SK-N-DZ (cell line): Measurements from ENCODE around the gene TMCC1.
A peak's percentile ranks its signal among the peaks of the same experiment; 100 is the strongest.
"Not testable (repeated sequence)": the region's sequence is repeated elsewhere in the genome, so short reads cannot be mapped to it uniquely, and the experiment has no call there.

ENCODE experiments used
- DNase-seq: peaks from one replicate; pipeline ENCODE4 v3.0.0-alpha.2; 2015; ENCODE audit warnings: low spot score

The TMCC1 gene

DNA sequence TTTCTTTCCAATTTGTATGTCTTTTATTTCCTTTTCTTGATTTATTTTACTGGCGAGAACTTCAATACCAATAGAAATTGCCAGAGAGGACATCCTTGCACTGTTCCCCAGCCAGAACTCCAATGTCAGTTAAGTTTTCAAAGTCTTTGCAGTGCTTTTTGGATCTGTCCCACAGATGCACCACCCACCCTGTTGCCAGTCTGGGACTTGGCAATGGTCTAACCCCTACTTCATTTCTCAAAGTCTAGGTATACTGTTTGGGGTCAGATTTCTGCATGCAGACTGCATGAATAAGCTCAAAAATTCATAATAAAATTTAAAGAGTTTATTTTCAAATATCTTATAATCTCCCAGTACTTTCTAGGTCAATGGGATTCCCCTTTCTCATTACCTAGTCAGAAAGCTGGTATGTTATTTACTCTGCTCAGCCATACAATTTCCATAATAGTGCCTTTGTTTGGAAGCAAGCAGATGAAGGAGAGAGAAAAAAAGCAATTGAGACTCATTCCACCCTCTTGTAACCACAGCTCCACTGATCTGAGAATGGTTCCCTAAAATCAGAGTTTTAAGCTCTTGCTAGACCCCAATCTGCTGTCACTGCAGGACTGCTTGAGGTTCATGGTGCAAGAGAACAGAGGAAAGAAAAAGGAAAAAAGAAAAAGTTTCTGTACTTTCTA, 161.2 kb downstream of the TMCC1 start:
- DNase-seq = no peak

DNA sequence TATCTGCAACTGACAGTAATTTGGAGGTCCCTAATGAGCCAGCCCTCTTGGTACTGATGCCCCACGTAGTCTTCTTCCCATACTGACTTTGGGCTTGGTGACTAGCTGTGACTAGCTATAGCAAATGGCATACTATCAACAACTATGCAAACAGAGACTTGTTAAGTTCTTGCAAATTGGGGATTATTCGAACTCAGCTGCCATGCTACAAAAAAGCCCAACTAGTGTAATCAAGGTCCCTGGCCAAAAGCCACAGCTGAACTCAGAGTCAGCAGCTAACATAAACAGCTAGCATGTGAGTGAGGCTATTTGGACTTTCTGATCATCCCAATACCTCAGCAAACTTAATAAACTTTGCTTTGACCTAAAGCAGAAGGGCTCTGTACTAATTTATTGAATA, 165.8 kb downstream of the TMCC1 start:
- no peak for DNase-seq

DNA sequence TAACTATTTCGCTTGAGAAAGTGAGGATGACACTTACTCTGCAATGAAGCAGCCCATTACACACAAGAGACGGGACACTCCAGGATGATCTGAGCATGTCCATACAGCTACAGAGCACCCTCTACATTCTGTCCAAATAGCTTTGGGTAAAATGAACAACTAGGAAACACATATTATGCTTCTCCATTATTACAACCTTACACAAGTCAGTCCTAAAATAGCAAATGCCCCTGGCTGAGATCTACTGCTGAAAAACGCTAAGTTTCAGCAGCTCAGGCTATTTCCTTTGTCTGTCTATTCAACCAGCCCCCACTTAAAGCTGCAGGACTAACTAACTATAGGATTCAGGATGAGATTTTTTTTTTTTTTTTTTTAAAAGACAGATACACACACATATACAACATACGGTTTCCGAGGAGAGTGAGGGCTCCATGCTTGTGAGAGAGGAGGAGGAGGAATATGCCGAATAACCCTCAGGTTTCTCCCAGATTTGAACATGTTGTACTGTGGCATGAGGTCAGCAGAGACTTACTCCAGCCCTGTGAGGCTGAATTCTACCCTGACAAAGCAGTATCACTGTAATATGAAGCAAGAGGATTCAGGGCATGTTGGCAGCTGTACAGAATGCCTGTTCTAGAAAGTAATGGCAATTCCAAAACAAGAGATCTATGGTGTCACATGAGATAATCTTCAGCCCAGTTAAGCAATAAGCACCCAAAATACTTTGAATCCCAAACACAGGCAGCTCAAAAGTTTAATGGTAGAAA, 169.8 kb downstream of the TMCC1 start:
- no peak for DNase-seq

DNA sequence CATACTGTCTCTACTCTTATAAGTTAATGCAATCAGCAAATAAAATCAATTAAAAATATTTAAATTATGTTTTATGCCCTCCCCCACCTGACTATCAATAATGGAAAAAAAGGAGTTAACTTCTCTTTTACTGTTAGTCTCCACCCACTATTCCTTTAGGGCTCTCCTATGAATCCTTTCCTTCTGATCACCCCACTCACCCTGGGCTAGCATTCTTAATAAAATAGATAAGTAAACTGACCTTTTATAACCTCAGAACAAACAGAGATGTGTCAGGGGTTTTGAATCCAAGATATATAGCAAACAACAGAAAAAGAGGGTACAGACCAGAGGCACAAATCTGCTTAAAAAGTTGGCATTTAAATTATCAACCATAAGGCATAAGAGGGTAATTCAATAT, 171.0 kb downstream of the TMCC1 start:
- no peak for DNase-seq

DNA sequence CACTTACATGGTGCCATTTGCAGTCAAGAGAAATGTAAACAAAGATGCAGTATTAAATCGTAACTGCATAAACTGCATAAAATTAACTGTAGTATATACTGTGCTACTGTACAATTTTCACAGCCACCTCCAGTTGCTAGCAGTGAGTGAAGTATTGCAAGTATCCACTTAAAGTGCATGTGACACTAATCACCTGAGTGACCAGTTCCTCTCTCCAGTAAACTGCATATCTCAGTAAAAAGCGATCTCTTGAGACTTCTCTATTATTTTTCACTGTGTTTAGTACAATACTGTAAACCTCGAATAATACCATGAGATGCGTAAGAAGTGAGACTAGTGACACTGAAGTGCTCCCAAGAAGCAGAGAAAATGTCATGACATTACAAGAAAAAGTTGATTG, 175.3 kb downstream of the TMCC1 start:
- no peak for DNase-seq

DNA sequence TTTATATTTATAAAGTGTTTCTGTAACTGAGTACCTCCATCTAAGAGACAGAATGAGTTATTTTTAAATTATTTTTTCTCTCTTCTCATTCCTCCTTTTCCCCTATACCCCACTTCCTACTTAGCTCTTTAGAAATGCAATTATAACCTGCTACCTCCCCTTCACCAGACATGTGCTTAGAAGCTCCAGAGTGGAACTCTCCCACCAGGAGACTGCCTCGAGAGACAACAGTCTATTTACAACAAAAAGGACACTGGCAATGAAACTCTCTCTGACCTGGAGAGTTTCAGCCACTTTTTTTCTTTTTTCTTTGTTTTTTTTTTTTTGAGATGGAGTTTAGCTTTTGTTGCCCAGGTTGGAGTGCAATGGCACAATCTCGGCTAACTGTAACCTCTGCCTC, 177.7 kb downstream of the TMCC1 start:
- no peak for DNase-seq

DNA sequence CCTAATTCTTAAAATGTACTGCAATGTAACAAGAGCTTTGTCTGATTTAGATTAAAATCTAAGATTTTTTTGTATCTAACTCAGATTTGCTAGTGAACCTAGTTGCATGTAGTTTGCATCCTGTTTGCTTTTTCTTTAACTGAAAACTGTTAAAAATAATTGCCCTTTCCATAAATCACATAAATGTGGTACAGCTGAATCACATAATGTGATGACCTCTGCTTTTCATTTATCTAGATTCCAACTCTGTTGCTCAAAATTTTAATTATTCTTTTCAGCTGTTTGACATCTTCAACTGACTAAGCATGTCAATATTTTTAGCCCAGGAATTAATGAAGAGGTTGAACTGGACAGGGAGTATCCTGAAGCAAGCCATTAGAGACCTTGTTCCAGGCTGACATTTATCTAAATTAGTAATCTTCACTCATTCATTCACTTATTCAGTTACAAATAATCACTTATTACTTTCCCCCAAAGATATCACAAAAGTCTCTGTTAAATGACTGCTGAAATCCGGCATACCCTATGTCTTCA, 185.1 kb downstream of the TMCC1 start:
- DNase-seq = no peak

DNA sequence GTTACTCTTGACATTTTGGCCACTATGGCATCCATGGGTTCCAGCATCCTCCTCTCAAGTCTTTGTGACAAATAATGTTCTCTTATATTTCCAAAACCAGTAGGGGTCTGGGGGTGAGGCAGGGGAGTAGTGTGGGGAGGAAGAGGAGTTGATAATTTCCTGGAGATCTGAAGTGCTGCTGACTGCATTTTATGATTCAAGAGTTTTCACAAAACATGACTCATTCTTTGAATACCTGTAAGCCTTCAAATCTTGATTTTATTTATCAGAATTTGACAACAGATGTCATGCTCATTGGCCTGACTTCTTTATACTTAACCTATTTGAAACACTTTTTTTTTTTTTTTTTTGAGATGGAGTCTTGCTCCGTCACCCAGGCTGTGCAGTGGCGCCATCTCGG, 188.2 kb downstream of the TMCC1 start:
- DNase-seq = no peak

DNA sequence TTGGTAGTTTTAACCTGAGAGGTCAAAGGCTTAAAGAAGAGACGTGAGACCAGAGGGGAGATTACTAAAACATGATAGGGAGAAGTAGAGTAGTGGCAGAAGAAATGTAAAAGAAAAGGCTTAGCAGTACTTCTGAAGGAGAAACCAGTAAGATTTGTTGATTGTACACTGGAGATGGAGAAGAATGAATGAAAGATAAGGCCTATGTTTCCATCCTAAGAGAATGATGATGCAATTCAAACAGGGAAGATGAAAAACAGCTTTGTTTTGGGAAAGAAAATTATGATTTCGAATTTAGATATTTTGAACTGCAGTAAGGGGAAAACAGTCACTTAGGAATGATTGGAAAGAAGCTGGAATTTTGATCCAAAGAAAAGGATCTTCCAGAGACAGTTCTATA, 189.6 kb downstream of the TMCC1 start:
- no peak for DNase-seq

DNA sequence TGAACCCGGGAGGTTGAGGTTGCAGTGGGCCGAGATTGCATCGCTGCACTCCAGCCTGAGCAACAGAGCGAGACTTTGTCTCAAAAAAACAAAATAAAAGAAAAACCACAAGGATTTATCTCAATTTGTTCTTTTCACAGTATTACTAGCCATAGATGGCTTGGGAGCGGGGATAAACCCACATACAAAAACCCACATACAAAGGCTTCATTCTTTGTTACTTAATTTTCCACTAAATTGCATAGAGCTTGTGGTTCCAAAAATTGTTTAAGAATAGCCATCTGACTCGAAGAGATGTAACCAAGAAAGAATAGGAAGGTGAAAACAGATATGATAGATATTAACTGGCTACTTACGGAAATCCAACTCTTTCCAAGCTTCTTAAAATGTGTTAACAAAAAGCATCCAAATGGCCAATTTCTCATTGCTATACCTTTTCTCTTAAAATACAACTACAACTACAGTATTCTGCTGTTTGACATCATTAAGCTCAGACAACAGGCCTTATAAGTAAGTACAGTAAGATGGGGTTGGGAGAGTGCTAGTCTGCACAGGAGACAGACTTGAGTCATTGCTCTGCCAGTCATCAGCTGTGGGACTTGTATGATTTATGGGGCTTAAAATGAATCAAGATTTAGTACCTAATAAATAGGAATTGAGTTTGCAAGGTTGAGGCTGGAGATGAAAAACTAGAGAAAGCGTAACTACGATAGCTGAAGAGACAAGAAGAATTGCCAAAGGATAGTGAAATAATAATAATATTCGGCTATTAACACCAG, 190.4 kb downstream of the TMCC1 start:
- DNase-seq = no peak

DNA sequence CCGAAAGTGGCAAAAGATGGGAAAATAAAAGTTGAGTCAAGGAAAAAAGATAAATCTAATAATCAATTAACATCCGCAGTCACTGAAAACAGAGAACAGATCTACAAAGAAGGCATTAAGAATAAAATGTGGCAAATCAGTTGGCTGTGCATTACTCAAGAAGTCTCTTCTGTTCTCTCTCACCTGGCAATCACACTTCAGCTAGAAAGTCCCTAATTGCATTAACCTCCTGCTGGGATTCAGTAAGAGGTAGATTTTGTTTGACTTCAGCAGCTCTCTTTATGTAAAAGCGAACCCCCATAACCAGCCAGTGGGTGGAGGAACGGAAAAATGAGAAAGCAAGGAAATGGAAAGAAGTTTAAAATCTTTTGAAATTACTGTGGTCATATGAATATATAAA, 192.3 kb downstream of the TMCC1 start:
- DNase-seq = peak; percentile 29

DNA sequence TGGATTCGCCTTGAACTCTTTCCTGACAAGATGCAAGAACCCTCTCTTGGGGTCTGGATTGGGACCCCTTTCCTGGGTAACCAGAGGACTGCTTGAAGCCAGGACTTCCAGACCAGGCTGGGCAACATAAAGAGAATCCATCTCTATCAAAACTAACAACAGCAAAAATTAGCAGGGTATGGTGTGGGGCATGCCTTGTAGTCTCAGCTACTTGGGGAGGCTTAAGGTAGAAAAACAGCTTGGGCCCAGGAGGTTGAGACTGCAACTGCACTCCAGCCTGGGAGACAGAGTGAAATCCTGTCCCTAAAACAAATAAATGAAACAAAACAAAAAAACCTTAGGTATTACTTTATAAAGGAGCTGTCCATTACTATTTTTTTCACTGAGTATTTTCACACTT, 193.9 kb downstream of the TMCC1 start:
- no peak for DNase-seq

DNA sequence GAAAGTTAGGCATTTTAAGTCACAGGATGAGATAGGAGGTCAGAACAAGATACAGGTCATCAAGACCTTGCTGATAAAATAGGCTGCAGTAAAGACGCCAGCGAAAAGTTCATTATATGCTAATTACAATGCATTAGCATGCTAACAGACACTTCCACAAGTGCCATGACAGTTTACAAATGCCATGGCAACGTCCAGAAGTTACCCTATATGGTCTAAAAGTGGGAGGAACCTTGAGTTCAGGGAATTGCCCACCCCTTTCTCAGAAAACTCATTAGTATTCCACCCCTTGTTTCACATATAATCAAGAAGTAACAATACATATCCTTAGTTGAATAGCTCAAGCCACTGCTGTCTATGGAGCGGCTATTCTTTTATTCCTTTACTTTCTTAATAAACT, 194.3 kb downstream of the TMCC1 start:
- no peak for DNase-seq

DNA sequence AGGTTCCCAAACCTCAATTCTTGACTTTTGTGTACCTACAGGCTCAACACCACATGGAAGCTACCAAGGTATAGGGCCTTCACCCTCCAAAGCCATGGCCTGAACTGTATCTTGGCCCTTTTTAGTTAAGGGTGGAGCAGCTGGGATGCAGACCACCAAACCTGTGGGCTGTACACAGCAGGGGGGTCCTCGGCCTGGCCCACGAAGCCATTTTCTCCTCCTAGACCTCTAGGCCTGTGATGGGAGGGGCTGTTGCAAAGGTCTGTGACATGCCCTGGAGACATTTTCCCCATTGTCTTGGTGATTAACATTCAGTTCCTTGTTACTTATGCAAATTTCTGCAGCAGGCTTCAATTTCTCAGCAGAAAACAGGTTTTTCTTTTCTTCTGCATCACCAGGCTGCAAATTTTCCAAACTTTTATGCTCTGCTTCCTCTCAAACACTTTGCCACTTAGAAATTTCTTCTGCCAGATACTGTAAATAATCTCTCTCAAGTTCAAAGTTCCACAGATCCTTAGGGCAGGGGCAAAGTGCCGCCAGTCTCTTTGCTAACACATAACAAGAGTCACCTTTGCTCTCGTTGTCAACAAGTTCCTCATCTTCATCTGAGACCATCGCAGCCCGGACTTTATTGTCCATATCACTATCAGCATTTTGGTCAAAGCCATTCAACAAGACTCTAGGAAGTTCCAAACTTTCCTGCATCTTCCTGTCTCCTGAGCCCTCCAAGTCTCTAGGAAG, 196.1 kb downstream of the TMCC1 start:
- DNase-seq = no peak

DNA sequence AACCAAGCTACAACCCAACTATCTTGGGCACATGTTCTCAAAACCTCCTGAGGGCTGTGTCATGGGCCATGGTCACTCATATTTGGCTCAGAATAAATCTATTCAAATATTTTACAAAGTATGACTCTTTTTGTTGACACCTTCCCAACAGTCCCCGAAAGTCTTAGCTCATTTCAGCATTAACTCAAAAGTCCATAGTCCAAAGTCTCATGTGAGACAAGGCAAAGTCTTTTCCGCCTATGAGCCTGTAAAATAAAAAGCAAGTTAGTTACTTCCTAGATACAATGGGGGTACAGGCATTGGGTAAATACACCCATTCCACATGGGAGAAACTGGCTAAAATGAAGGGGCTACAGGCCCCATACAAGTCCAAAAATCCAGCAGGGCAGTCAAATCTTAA, 197.1 kb downstream of the TMCC1 start:
- DNase-seq = not testable (repeated sequence)

DNA sequence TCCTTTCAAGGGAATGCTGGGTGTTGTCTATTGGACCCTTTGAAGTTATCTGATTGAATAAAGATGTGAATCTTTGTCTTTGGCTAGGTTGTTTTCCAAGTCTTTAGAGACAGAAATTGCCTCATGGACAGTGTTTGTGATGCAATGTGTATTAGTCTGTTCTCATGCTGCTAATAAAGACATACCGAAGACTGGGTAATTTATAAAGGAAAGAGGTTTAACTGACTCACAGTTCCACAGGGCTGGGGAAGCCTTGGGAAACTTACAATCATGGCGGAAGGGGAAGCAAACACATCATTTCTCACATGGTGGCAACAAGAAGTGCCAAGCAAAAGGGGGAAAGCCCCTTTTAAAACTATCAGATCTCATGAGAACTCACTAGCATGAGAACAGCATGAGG, 198.3 kb downstream of the TMCC1 start:
- DNase-seq = no peak

DNA sequence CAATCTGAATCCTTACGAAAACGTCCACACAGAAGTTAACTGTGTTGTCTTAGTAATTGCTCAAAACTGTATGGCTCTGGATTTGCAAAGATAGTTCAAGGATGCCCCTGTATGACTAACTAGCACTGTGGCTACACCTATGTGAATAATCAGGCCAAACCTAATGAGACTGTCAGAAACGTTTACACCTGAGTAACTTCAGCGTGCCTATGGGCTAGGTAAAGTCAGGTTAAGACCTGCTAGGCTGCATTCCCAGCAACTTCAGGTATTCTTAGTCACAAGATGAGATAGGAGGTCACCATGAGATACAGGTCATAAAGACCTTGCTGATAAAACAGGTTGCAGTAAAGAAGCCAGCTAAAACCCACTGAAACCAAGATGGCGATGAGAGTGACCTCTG, 199.3 kb downstream of the TMCC1 start:
- DNase-seq = no peak

DNA sequence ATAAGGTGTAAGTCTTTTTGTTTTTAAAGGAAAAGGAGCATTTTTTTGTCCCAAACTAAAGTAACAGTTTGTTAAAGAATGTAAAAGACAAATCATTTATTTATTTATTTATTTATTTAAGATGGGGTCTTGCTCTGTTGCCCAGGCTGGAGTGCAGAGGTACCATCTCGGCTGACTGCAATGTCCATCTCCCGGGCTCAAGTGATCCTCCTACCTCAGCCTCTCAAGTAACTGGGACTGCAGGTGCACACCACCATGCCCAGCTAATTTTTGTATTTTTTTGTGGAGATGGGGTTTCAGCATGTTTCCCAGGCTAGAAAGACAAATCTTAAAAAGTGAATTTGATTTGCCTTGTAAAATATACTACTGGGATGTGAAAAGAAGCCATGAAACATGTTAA, 200.8 kb downstream of the TMCC1 start:
- DNase-seq = no peak

DNA sequence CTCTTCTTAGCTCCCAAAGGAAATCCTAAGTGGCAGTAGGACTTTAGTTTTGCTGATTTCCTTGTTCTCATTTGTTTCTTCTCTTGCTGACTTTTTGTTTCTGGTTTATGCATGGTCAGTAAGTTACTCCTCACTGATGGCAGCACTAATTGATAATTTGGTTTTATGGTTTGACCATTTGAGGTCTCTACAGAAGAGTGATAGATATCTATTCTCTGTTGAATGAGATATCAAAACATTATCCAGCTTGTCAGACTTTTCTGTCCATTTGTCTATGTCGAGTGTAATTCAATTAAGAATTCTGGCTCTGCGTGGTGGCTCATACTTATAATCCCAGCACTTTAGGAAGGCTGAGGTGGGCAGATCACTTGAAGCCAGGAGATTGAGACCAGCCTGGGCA, 202.5 kb downstream of the TMCC1 start:
- DNase-seq = peak; percentile 91

DNA sequence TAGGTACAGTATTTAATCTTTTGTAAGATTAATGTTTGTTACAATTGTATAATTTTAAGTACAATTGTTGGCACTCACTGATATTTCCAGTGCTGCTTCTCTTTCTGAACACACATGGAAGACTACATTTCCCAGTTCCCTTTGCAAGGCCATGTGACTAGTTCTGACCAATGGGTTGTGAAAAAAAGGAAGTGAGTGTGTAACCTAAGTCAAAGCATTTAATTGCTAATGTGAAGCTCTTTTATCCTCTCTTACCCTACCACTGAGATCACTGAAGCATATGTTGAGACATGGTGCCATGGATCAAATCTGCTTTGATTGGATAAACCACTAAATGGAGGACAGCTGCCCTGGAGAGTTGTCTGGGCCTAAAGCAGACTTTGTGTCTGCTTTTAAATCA, 203.1 kb downstream of the TMCC1 start:
- peak; percentile 97 for DNase-seq

DNA sequence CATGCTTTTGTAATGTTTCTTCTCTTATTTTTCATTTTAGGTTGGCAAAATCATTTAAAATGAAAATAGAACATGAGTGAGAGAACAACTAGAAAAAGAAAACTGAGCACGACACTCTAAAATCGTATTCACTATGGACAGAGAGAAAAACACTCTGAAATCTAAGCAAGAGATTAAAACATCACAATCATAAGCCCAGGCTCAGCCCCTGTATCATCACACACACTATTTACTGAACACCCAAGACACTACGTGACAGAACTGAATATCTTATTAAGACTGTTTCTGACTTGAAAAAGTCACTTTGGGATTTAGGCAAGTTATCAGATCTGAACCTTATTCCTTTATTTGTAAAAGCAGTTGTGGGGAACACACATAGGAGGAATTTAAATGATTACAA, 204.5 kb downstream of the TMCC1 start:
- no peak for DNase-seq
